ENCODE data around the gene TMCC1.

- no peak for TF ChIP-seq CTCF (IDR thresholded peaks at IDR 0.05)
- no peak for TF ChIP-seq POLR2A (IDR thresholded peaks at IDR 0.05)
Measured at GRCh38 chr3:129822679-129823078, 70.8 kb downstream of the TMCC1 start.
